GM11168 (cell line): ENCODE results near the gene SLC49A3.
"Not testable (repeated sequence)": the region's sequence is repeated elsewhere in the genome, so short reads cannot be mapped to it uniquely, and the experiment has no call there.

ENCODE experiments used
- in situ Hi-C: fragments of 300-500 bp; cut with MboI; formaldehyde crosslinking; loops from one replicate; pipeline ENCODE4 v1.12.0; 2022; ENCODE audit warnings: low sequenced_read_pairs; ENCODE audit not compliant: unreplicated experiment

The SLC49A3 gene

DNA sequence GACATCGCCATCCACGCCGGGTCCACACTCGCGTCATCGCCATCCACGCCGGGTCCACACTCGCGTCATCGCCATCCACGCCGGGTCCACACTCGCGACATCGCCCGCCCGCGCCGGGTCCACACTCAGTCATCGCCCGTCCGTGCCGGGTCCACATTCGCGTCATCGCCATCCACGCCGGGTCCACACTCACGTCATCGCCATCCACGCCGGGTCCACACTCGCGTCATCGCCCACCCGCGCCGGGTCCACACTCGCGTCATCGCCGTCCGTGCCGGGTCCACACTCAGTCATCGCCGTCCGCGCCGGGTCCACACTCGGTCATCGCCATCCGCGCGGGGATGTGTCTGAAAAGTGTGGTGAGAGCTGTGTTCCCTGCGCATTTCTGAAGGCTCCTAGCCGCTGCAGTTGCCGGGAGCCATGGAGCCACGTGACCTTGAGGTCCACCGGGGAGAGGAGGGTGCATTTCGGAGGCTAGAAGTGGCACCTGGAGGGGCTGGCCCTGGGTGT, 34.0 kb upstream of the SLC49A3 start:
- in situ Hi-C loops = no loop called here

GRCh38 chr4:722169-722725, 33.3 kb upstream of the SLC49A3 start:
- in situ Hi-C loops = no loop called here

DNA sequence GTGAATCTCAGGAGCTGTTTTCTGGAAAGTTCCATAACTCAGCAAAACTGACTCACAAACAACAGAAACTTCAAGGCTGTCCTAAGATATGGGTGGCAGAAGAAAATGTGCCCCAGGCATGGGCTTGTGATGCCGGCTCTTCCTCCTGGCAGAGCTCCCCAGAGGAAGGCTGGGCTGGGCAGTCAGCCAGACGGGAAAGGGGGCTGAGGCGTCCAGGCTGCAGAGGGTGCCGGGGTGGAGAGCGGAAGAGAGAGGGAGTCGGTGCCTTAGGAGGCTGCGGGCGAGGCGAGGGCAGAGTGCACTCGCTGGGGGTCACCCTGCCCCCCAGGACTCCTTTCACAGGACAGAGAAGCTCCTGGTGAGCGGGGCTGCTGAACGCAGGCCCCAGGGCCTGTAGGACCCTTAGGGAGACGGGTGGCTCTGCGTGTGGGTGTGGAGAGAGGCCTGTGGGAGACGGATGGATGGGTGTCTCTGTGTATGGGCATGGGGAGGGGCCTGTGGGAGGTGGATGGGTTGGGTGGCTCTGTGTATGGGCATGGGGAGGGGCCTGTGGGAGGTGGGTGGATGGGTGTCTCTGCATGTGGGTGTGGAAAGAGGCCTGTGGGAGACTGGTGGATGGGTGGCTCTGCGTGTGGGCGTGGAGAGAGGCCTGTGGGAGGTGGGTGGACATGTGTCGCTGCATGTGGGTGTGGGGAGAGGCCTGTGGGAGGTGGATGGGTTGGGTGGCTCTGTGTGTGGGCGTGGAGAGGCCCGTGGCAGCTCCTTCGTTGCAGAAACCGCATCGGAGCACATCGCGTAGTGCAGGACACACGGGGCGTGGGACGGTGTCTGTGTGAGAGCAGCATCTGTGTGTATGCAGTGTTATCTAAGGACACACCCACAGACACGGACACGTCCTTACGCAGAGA, 32.6 kb upstream of the SLC49A3 start:
- in situ Hi-C loops = no loop called here

DNA sequence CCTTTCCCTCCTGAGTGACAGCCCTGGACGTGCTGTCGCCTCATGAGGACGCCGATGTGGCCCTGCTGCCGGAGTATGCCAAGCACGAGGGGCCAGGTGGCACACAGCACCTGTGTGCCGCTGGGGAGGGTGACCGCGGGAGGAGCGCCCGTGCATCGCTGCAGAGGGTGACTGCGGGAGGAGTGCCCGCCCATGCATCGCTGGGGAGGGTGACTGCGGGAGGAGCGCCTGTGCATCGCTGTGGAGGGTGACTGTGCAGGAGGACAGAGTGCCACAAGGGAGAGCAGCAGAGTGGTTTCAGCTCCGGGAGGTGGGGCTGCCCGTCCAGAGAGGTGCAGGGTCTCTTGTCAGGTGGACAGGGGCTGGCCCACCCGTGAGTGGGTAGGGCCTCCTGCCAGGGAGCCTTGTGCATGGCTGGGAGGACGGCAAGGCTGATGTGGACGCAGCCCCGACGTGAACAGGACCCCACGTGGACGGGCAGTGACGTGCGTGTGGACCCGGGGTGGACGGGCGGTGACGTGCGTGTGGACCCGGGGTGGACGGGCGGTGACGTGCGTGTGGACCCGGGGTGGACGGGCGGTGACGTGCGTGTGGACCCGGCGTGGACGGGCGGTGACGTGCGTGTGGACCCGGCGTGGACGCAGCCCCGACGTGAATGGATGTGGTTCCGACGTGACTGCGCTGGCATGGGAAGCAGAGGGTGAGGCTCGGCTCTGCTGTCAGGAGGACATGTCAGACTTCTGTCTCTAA, 31.3 kb upstream of the SLC49A3 start:
- in situ Hi-C loops = no loop called here

DNA sequence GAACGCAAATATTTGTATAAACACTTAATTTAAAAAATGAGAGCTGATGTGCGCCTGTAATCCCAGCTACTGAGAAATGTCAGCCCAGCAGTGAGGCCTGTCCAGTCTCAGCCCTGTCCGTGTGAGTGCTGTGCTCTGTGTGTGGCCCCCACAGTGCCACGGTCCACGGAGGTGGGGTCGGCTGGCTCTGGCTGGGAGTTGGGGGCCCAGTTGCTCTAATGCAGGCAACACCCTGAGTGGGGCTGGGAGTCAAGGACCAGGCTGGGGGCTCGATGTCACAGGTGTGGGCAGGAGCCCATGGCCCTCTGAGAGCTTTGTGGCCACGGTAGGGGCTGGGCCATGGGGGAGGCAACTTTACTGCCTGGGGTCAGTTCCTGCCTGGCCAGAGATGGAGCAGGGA, 29.5 kb upstream of the SLC49A3 start:
- in situ Hi-C loops = no loop called here

- in situ Hi-C loops = no loop called here
Measured at GRCh38 chr4:717601-718320, 28.8 kb upstream of the SLC49A3 start.

- in situ Hi-C loops = no loop called here
Measured at GRCh38 chr4:714087-714486, 25.1 kb upstream of the SLC49A3 start.

- in situ Hi-C loops = no loop called here
Measured at GRCh38 chr4:712916-713632, 24.1 kb upstream of the SLC49A3 start.

DNA sequence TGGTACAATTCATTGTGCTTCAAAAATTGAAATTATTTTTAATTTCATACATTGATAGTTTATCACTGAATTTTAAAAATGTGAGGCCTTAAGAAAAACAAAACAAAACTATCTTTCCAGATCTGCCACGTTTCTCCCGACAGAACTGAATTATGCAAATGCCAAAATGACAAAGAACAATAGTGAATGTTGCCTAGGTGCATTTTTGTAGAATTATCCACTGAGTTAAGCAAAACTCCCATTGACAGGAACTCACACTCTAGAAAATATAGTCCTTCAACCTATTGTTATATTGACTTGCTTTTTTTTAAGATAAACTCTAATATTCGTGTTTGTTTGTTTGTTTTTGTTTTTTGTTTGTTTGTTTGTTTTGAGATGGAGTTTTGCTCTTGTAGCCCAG, 23.1 kb upstream of the SLC49A3 start:
- in situ Hi-C loops = no loop called here

- in situ Hi-C loops = no loop called here
Measured at GRCh38 chr4:710916-711315, 22.0 kb upstream of the SLC49A3 start.

- in situ Hi-C loops = no loop called here
Measured at GRCh38 chr4:710116-710515, 21.2 kb upstream of the SLC49A3 start.

DNA sequence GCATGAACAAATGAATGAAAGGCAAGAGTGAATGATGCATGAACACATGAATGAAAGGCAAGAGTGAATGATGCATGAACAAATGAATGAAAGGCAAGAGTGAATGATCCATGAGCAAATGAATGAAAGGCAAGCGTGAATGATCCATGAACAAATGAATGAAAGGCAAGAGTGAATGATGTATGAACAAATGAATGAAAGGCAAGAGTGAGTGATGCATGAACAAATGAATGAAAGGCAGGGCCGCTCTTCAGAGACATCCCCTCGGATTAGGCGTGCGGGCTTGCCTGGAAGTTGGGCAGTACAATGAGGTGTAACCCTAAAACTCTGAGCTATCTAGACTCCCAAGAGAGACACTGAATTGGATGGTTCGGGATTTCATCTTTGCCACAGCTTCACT, 20.4 kb upstream of the SLC49A3 start:
- in situ Hi-C loops = no loop called here

DNA sequence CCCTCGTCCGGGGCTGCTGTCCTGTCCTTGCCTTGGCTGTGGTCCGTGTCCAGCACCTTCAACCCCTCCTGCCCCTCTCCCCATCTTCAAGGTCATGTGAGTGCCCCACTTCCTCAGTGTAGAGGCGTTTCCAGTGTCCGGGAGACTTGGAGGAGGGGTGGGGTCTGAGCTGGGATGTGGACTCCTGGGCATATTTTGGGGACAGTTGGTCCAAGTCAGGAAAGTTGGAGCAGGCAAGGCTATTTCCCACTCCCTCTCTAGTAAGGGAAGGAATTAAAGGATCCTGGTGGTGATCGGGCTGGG, 19.6 kb upstream of the SLC49A3 start:
- in situ Hi-C loops = no loop called here

DNA sequence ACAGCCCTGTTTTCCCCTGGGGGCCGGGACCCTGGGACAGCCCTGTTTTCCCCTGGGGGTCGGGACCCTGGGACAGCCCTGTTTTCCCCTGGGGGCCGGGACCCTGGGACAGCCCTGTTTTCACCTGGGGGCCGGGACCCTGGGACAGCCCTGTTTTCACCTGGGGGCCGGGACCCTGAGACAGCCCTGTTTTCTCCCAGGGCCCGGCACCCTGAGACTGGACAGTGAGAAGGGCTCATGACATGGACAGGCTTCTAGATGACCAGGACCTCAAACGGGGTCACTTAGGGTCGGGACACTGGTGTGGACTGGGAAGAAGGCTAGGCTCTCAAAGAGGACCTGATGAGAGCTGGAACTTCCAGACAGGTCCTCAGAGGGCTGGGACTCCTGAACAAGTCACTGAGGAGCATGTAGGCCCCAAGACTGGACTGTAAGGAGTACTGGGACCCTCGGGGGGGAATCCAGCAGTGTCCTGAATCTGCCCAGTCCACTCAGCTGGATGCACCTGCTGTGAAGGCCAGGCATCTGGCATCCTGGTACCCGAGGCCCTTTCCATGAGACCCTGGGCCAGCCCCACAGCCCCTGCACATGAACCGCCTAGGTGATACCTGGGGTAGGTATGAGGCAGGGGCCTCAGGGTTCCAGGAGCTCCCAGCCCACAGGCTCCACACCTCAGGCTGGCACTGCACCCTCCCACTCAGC, 19.1 kb upstream of the SLC49A3 start:
- in situ Hi-C loops = no loop called here

DNA sequence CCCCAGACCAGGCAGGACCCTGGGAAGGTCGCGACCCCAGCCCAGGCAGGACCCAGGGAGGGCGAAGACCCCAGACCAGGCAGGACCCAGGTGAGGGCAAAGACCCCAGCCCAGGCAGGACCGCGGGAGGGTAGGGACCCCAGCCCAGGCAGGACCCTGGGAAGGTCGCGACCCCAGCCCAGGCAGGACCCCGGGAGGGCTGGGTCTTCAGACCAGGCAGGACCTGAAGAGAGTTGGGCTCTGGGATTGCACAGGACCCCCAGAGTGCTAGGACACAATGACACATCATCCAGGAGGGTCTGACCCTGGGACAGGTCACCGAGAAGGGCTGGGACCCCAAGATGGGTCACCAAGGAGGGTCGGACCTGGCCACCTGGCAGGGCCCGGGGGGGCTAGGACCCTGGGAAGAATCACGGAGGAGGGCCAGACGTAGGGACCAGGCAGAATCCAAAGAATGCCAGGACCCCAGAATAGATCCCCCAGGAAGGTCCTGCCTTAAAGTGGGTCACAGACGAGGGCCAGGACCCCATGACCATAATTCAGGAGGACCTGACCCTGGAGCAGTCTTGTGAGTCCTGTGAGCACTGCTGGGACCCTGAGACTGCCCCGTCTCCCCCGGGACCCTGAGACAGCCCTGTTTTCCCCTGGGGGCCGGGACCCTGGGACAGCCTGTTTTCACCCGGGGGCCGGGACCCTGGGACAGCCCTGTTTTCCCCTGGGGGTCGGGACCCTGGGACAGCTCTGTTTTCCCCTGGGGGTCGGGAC, 18.1 kb upstream of the SLC49A3 start:
- in situ Hi-C loops = no loop called here

DNA sequence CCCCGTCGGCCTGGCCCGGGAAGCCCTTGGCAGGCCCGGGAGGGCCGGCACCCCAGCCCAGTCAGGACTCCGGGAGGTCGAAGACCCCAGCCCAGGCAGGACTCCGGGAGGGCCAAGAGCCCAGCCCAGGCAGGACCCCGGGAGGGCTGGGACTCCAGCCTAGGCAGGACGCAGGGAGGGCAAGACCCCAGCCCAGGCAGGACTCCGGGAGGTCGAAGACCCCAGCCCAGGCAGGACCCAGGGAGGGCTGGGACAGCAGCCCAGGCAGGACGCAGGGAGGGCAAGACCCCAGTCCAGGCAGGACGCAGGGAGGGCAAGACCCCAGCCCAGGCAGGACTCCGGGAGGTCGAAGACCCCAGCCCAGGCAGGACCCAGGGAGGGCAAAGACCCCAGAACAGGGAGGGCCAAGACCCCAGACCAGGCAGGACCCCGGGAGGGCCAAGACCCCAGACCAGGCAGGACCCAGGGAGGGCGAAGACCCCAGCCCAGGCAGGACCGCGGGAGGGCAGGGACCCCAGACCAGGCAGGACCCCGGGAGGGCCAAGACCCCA, 17.2 kb upstream of the SLC49A3 start:
- in situ Hi-C loops = not testable (repeated sequence)

DNA sequence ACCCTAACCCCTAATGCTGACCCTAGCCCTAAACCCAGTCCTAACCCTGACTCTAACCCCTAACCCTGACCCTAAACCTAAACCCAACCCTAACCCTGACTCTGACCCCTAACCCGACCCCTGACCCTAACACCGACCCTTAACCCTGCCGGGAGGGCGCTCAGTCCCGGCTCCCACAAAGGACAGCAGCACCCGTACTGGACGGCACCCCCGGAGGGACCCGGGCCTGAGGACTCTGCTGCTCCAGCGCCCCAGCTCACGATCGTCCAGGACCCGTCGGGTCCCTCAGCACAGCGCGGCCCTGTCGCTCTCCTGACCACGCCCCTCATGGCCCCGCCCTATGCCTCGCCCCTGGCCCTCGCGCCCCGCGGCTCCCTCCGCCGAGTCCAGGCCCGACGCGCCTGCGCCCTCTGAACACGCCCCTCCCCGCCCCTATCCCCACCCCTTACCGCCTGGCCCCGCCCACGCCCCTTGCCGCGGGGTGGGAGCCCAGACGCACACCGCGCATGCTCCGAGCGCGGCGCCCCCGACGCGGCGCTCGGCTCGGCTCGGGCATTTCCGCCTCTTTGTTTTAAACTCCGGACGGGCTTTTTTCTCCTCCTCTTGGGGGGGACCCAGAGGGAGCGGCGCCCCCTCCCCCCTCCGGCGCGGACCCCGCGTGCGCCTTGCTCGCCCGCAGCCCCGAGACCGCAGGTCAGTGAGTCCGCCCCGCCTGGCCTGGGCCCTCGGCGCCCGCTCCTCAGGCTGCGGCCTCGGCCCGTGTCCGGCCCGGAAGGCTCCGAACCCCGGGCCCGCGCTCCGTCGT, 16.5 kb upstream of the SLC49A3 start, which contains the start of gene PCGF3:
TSS of gene PCGF3 (plus strand) at position 555 of the 805 bp plus-strand sequence. CDS start 27,849 bp downstream, outside the sequence.
- in situ Hi-C loops = no loop called here

GRCh38 chr4:704971-705277, 16.0 kb upstream of the SLC49A3 start:
- in situ Hi-C loops = no loop called here
